Head of caudate nucleus (tissue), 42 donors: ENCODE data around the gene CREB3.

Source experiments
- DNase-seq, 42 donors: peaks; one replicate each; pipeline versions ENCODE4 v3.0.0 to v3.0.0-alpha.2; 2020 to 2021; ENCODE audit warnings: mixed read lengths in 7 of 42
- intact Hi-C: fragments of 100-400 bp; cut with DNase I; formaldehyde crosslinking; loops from one replicate; pipeline ENCODE4 v1.15.0; 2022

The CREB3 gene

DNA sequence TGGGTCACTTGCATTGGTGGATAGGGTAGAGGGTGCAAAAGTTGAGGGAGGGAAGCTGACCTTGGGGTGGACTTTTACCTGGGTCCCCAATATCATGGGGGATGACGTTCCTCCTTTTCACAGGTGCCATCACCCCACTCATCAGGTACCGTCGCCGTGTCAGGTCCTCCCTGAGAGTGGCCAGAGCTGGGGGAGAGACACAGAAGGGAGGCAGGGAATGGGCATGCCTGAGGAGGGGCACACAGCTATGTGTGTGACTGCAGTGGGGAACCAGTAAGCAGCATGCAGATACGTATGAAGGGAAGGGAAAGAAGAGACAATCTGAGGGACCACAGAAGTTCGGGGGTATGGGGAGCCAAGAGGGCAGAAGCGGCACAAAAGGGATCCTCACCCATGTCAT lies 6.5 kb downstream of the CREB3 start:
- no peak for DNase-seq
- intact Hi-C loops: no loop called here

DNA sequence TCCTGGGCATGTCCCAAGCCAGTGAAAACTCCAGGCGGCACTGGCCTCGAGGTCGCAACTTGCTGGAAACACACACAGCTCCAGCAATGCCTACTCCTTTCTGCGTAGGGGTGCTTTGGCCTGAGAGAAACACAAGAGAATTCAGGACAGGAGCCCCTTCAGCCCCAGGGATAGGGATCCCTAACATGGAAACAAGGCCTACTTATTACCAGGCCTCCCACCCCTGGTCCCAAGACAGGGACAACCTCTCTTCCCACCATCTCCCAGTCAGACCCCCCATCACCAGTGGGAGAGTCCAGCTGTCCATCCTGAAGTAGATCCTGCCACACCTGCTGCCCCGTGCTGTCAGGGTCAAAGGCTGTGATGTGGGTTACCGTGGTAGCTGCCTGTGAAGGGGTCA lies 7.8 kb downstream of the CREB3 start:
- DNase-seq: no peak
- intact Hi-C loops: no loop called here

DNA sequence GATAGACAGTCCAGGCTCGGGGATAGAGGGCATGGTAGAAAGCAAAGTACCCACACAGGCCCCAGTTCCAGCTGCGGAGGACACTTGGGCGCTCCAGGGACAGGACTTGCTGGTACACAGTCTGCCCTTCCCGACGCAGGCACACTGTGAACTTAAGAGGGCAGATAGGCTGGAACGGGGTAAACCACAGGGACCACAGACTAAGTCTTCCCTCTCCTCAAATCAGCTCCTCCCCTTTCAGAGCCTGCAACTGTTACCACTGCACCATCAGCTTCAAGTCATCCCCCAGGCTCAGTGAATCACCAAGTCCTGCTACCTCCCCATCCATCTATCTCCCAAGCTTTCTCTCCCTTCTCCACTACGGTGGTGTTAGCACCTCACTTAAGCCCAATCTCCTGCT lies 9.3 kb downstream of the CREB3 start:
- no peak for DNase-seq
- intact Hi-C loops: no loop called here

DNA sequence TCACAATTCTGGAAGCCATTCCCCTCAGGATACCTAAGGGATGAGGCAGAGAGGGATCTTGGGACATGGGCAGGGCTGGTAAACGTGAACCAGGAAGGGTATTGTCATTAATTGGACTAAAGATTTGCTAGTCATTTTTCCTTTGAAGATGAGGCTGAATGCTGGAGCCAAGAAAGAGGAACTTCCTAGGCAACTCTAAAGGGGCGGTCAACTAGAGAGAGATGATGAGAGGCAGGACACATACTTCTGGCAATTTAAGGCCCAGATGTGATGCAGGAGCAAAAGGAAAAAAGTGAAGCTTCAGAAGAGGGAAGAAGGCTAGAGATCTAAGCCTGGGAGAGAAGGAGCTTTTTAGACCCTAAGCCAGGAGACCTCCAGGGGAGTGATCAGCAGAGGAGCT lies 11.0 kb downstream of the CREB3 start:
- no peak for DNase-seq
- intact Hi-C loops: no loop called here

DNA sequence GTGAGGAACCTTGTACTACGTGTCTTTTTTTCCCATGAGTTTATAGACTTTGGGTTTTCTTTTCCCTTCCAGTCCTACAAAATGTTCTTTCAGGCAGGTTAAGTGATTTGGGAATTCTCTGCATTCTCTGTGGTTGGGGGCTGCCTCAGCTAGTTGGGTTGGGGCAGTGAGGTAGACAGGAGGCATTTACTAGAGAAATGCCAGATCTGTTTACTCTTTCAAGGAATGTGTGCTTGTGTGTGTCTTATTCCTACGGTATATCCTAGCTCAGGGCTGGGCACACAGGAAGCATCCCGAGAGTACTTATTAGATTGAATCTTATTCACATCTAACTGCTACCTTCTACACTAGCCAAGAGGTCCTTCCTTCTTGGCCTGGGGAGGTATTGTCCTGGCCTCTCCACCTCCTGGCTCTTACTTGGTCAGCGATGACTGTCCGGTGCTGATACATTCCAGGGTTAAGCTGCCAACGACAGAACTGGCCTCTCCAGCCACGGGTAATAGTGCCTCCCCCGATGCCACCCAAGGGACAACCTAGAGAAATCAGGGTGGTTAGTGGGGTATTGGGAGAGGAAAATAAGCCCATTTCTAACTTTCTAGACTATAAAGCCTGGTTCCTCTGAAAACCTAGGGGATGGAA lies 11.5 kb downstream of the CREB3 start:
- intact Hi-C loops: no loop called here
- DNase-seq: no peak

DNA sequence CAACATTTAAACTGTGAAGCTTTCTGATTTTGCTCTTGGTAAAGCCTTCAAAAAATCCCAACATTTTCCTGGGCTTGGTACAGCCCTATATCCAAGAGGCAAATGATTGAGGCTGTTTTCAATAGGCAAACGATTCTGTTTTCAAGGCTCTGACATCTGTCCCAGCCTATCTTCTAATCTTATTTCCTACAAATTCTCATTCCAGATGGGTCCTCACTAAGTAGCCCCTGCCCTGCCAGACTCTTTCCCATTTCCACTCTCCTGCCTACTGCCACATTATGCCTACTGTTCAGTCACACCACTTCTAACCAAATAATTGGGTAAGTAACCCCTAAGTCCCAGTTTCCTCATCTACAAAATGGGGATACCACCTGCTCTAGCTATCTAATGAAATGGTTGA lies 13.1 kb downstream of the CREB3 start:
- no peak for DNase-seq
- intact Hi-C loops: no loop called here

DNA sequence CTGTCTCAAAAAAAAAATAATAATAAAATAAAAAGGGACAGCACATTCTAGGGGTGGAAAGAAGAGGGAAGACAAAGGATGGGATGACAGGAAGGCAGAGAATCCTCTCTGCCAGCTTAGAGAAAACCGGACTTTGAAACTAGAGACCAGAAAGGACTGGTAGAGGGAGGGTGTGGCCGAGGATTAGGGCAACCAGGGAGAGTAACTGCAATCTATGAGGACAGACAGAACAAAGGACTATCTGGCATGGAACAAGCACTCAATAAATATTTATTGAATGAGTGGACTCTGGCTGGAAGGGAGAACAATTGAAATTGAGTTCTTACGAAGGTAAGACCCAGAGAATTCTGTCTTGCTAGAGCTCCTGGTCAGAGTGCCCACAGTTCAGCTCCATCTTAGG lies 14.1 kb downstream of the CREB3 start:
- no peak for DNase-seq

DNA sequence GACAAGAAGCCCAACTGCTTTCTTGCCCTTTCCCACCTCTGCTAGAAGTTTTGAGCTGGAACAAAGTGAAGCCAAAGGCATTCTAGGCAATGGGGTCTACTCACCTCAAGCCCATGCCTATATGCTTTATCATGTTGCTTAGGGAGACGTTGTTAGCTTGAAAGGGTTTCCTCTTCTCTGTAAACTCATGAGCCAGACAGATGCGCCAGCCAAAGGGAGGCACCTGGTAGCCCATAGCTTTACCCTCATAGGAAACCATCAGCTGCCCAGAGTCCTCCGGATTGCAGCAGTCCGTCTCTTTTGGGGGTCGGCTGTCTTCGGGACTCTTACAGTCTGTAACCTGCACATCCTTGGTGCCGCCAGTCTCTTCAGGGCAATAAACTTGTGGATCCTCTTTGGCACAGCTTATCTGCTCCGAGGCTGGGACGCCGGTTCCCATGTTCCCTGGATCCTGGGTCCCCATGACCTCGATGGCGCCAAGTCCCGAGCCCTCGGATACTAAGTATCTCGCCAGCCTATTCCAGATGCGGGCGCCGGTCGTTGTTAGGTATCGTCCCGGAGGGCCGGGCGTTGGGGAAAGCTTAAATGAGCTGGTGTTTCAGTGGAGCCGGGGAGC lies 15.9 kb downstream of the CREB3 start:
- DNase-seq: peak in 4 of 42 donors; percentile 26 to 49 (median 44)
- intact Hi-C loops: no loop called here

More for the DNA sequence above, 14.1 kb downstream of the CREB3 start:
- intact Hi-C loops: no loop called here

DNA sequence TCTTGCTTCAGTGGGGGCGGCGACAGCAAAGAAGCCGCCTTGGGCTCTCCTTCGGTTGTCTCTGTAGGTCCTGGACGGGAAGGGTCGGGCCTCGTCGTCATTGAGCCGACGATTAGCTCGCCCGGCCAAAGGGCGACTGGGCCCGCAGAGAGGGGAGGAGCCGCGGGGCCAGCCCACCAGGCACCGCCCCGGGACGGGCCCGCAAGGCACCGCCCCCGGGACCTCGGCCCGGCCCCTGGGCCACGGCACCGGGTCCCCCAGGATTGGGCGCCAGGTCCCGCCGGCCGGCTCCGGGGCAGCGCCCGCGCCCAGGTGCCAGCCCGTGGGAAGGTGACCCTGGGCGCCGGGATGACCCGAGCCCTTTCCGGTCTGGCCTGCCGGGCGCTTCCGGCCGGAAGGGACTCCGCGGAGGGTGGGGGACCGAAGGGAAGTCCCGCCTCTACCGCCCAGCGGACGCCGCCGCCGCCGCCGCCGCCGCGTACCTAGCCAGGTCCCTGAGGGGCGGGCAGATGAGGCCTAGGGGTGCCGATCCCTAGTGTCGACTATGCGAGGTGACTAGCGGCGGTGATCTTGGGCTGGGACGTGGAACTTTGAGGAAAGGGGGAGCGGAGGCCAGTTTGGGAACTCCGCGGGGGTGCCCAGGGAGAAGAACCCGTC lies 16.5 kb downstream of the CREB3 start, which contains the start of the genes GBA2 and RGP1:
Gene GBA2, minus strand, starts transcription at position 371 of the 657 bp plus-strand sequence. CDS start 524 bp downstream, outside the sequence.
Gene RGP1, plus strand, starts transcription at position 430 of the 657 bp plus-strand sequence. CDS start 469 bp downstream, outside the sequence.
- intact Hi-C loops: no loop called here
- peak; percentile 40 to 90 (median 82) for DNase-seq

DNA sequence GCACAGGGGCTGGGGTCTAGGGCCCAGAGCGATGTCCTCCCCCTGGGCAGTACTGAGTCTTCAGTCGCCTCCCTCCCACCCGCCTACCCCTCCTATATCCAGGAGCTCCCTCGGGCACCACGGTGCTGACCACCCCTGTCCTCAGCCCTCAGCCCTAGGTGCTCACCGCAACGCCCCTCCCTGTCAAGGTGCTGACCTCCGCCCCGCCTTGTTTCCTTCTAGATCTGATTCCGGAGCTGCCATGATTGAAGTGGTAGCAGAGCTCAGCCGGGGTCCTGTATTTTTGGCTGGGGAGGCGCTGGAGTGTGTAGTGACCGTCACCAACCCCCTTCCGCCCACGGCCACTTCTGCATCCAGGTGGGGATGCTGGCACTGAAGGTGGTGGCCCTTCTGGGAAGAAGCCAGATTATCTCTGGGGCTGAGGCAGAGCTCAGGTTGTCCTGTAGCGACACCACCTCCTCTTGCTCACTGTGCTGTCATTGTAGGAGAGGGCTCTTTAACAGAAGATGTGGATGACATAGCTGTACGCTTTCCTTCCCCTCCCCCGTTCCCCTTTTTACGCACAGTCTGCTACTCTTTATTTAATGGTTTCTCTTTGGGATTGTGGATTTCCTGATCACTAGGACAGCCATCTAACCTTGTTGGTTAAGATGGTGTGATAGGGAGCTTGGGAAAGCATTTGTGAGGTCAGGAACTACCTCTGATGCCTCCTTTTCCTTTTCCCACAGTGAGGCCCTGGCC lies 17.2 kb downstream of the CREB3 start:
- peak in 36 of 42 donors; percentile 8 to 78 (median 50) for DNase-seq
- intact Hi-C loops: no loop called here

DNA sequence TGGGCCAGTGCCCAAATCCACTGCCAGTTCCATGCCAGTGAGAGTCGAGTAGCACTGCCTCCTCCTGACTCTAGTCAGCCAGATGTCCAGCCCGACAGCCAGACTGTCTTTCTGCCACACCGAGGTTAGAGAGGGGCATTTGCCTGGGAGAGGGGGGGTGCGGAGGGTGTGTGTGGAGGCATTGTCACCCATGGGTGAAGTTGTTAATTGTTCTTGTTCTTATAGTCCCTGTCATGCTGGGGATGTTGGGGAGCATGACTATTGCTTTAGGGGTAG lies 17.7 kb downstream of the CREB3 start:
- DNase-seq: peak in 1 of 42 donors; percentile 26
- intact Hi-C loops: no loop called here

DNA sequence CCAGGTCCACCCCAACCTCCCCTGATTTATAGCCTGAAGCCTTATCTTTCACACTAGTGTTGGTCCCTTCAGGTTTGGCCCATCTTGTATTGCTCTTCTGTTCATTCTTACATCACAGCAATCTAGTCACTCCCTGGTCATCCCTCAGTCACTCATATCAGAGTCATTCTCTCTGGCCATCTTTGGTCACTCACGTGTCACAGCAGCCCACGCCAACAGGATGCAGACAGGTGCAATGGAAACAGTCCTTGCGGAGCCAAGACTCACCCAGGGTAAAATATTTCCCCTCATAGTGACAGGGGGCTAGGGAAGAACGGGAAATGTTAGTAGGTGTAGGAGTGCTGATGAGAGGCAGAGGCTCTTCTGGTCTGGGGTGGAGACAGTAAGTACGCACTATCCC lies 21.0 kb downstream of the CREB3 start:
- intact Hi-C loops: no loop called here
- no peak for DNase-seq

DNA sequence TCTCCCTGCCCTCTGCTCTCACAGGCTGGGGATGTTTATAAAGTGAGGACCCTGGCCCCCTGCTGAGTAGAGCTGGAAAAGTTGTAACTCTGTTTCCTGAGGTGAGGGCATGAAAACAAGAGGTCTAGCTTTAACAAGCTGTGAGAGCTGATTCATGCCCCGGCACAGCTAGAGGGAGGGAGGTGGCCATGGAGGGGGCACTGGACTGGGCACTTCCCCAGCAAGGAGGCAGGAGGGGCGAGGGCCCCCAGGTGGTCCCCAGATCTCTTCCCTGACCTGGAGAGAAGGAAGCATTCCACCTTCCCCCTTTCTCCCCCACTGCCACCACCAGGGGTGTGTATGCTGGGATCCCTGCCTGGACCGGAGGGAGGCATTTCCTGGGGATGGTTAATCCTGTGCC lies 21.8 kb downstream of the CREB3 start, which contains the start of gene MSMP:
Gene MSMP, minus strand, starts transcription at position 13 of the 400 bp plus-strand sequence. CDS start 147 bp downstream, outside the sequence.
- intact Hi-C loops: no loop called here
- DNase-seq: no peak

DNA sequence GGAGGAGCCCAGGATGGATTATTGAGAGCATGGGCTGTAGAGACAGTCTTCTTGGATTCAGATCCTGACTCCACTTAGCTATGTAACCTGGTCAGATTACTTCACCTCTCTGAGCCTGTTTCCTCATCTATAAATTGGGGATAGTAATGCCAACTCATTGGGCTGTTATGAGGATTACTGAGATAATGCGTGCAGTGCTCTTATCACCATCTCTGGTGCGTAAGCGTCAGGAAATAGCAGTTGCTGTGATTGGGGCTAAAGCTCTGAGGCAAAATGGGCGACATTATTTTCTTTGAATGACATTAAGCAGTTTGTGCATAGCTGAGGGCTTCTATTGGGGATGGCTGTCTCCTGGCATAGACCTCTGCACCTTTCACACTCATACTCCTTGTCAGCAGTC lies 22.6 kb downstream of the CREB3 start:
- DNase-seq: no peak
- intact Hi-C loops: no loop called here

DNA sequence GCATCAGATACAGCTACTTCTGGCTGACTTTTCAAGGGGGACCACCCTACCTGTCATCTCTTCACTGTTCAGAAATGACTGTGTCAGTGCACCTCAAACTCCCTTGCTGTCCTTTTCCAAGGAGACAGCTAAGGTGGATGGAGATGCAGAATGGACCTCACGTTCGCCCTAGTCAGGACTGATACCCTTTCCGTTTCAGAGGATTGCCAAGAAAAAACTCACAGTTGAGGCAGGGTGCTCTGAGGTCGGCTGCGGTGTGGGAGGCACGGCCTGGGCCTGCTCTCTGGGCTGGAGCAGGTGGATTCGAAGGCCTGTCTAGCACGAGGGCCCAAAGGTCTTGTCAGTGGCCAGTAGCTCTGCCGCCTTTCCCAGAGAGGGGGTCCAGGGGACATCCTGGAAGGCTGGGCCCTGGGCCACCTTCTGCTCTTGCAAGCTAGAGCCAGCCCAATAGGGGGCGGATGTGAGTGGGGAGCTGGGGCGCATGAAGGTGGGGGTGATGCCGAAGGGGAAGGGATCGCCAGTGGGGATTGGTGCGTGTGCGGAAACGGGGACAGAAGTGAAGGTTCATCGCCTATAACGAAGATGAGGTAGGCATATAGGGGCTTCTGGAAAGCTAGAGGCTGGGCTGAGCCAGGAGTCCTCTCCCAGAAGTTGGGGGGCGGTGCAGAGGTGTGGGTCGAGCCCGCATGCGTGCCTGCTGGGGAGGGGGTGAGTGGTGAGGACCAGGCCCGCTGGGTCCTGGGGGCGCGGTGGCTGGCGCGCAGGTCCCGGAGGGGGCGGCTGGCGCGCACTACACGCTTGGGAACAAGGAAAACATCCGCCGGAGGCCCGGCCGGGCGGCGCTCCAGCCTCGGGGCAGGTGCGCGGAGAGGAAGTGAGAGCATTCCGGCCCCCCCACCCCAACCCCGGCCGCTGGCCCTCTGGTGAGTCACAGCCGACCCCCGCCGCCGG lies 24.1 kb downstream of the CREB3 start:
- DNase-seq: peak; percentile 19 to 85 (median 70)
- intact Hi-C loops: no loop called here

DNA sequence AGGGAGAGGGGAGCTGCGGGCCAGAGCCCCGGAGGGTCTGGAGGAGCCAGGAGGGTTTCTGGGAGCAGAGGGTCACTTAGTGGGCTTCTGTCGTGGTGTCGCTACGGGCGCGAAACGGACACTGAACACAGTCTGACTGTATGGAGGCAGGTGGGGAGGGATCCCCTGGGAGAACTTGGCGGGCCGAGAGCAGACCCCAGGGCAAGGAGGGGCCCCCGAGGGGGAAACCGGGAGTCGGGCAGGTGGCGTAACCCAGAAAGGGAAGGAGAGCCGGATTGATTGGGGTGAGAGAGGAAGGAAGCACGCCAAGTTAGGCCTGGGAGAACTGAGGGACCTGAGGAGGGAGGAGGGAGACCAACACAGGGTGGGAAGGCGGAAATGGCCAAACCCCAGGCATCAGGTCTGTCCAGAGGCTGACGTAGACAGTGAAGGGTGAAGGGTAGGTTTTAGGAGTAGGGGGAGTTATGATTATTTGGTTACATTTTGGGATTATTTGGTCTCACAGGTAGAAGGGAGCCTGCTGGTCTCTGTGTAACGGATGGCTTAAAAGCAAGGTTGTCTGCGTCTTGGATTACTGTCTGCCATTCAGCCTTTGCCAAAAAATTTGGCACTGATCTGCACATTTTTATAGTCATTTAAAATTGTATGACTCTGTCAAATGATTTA lies 24.9 kb downstream of the CREB3 start:
- DNase-seq: peak in 34 of 42 donors; percentile 16 to 68 (median 40)
- intact Hi-C loops: no loop called here

DNA sequence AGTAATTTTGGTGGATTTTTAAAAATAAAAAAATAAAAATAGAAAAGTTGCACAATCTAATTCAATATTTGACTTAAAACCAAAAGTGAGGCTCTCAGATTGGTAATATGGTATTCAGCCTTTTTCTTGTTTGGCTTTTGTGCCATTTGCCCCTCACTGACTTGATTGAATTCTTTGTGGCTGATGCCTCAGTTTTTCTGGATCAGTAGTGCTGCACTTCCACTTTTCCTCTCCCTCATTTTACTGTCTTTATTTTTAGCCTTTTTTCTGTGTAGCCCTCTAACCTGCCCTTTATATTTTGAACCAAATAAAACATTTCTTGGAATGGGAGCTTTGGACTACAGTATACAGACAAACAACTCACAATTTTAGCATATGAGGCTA lies 25.4 kb downstream of the CREB3 start:
- intact Hi-C loops: no loop called here
- DNase-seq: no peak

DNA sequence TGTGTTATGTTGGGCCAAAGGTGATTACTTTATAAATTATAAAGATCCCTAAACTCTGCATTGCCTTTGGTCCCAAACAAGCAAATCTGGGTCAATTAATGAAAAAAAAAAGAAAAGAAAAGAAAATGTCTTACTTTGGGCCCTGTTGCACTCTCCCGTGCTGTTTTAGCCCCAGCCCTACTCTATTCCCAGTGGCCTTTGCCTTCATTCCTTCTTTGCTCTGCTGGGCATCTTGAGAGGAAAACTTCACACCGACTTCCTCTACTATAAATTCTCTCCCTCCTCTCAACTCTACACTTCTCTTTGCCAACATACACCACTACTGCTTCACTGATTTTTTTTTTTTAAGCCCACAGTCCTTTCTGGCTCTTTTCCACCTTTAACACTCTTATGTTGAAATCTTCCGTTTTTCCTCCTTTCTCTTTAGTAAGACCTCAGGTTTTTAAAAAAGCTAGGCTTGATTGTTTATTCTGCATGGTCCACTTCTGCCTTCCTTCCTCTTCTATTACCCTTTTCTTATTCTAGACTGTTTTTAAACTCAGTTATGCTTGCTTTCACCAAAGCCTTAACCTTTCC lies 26.1 kb downstream of the CREB3 start:
- no peak for DNase-seq
- intact Hi-C loops: no loop called here
